A549 (cell line): ENCODE results near the gene C10orf67. TPM values are rescaled to one million over a fixed set of nuclear protein-coding genes. Genes with fewer than 3 reads are reported as not detected.

Experiments used
- ATAC-seq, 2 experiments: fragments of 200-7000 bp in 1 of 2; fragments of >200 bp in 1 of 2; cut with Nextera tagmentation in 1 of 2; cut with Tn5 transposase in 1 of 2; 3 replicates each; pipeline versions ENCODE4 v1.8.0 to v1.9.1; 2018 to 2020; ENCODE audit warnings: mild to moderate bottlenecking in 1 of 2, moderate library complexity in 1 of 2
- CTCF ChIA-PET: fragments of 300-600 bp; sonication (Branson Sonifier 250); formaldehyde crosslinking; extraction: SDS; loops from one replicate; lab custom pipeline; 2021; ENCODE audit warnings: antibody characterized with exemption, inconsistent platforms; lab: Yijun Ruan, JAX
- POLR2A ChIA-PET: fragments of 350-600 bp; formaldehyde crosslinking; extraction: SDS; loops from one replicate; lab custom pipeline; 2021; ENCODE audit warnings: antibody characterized with exemption, inconsistent platforms; lab: Yijun Ruan, JAX
- DNase-seq, 2 experiments: peaks; one replicate each; pipeline versions ENCODE4 v3.0.0 to v3.0.0-alpha.2; 2011 to 2016; ENCODE audit warnings: low read depth in 1 of 2, low spot score in 1 of 2
- FAIRE-seq: peaks from 2 replicates; lab custom pipeline; 2011; peaks lifted over from hg19 to GRCh38; lab: Jason Lieb, UNC
- H3K27ac ChIP-seq, 2 experiments: fragments of >200 bp; sonication (Bioruptor Twin); formaldehyde crosslinking; 3 replicates each; pipeline ENCODE4 v1.5.1; 2016 to 2017
- H3K4me1 ChIP-seq: fragments of >200 bp; sonication (Bioruptor Twin); formaldehyde crosslinking; 3 replicates; pipeline ENCODE4 v1.6.1; 2016
- H3K4me2 ChIP-seq: fragments of >200 bp; sonication (Bioruptor Twin); formaldehyde crosslinking; 3 replicates; pipeline ENCODE4 v1.6.1; 2016
- H3K4me3 ChIP-seq: fragments of >200 bp; sonication (Bioruptor Twin); formaldehyde crosslinking; 3 replicates; pipeline ENCODE4 v1.5.1; 2016
- H3K9me3 ChIP-seq: fragments of >200 bp; sonication (Bioruptor Twin); formaldehyde crosslinking; 3 replicates; pipeline ENCODE4 v1.6.1; 2016
- CHD2 ChIP-seq: fragments of 150-350 bp; IDR thresholded peaks from 2 replicates; pipeline ENCODE4 v1.6.1; 2014; ENCODE audit warnings: low read length; ENCODE audit not compliant: partially characterized antibody
- EHF ChIP-seq: fragments of 250-450 bp; sonication (Bioruptor Pico); IDR thresholded peaks from 2 replicates; pipeline ENCODE4 v1.5.0; 2020; ENCODE audit warnings: mild to moderate bottlenecking
- EP300 ChIP-seq, 2 experiments: fragments of >200 bp; sonication (Bioruptor Twin); formaldehyde crosslinking; IDR thresholded peaks; 2 replicates in 1 of 2; 3 replicates in 1 of 2; pipeline ENCODE4 v1.6.1; 2016 to 2017
- ESRRA ChIP-seq: fragments of 150-350 bp; IDR thresholded peaks from 2 replicates; pipeline ENCODE4 v1.6.1; 2014; ENCODE audit warnings: mild to moderate bottlenecking, low read length, borderline replicate concordance
- FOSB ChIP-seq: fragments of 250-450 bp; sonication (Bioruptor Pico); IDR thresholded peaks from 2 replicates; pipeline ENCODE4 v1.5.0; 2020; ENCODE audit warnings: mild to moderate bottlenecking, moderate library complexity
- FOXS1 ChIP-seq: fragments of 250-450 bp; sonication (Bioruptor Pico); IDR thresholded peaks from 2 replicates; pipeline ENCODE4 v1.5.0; 2020; ENCODE audit warnings: mild to moderate bottlenecking, moderate library complexity
- GATA3 ChIP-seq: IDR thresholded peaks from 2 replicates; pipeline ENCODE4 v1.6.1; 2012; ENCODE audit warnings: borderline replicate concordance
- HES2 ChIP-seq: fragments of >200 bp; sonication (Bioruptor Twin); formaldehyde crosslinking; IDR thresholded peaks from 2 replicates; pipeline ENCODE4 v1.6.1; 2016
- HEYL ChIP-seq: fragments of 250-450 bp; sonication (Bioruptor Pico); IDR thresholded peaks from 2 replicates; pipeline ENCODE4 v1.8.0; 2021; ENCODE audit warnings: mild to moderate bottlenecking, moderate library complexity
- HOXA7 ChIP-seq: fragments of 250-450 bp; sonication (Bioruptor Pico); IDR thresholded peaks from 2 replicates; pipeline ENCODE4 v1.5.0; 2020; ENCODE audit warnings: mild to moderate bottlenecking, moderate library complexity
- KDM1A ChIP-seq: fragments of 200-600 bp; sonication (generic); IDR thresholded peaks from 2 replicates; pipeline ENCODE4 v1.6.1; 2016; ENCODE audit warnings: low read depth, mild to moderate bottlenecking
- KDM5A ChIP-seq: fragments of 200-600 bp; sonication (generic); IDR thresholded peaks from 2 replicates; pipeline ENCODE4 v1.6.1; 2016; ENCODE audit warnings: antibody characterized with exemption, mild to moderate bottlenecking
- NFE2L2 ChIP-seq: fragments of 150-350 bp; conservative IDR thresholded peaks from 2 replicates; pipeline ENCODE4 v1.6.1; 2014; ENCODE audit warnings: low read length
- NR3C1 ChIP-seq: fragments of >200 bp; sonication (Bioruptor Twin); formaldehyde crosslinking; IDR thresholded peaks from 3 replicates; pipeline ENCODE4 v1.6.1; 2017
- PBX3 ChIP-seq: IDR thresholded peaks from 2 replicates; pipeline ENCODE4 v1.6.1; 2012
- RAD21 ChIP-seq, 2 experiments: fragments of >200 bp in 1 of 2; sonication (Bioruptor Twin) in 1 of 2; formaldehyde crosslinking in 1 of 2; IDR thresholded peaks in 1 of 2; conservative IDR thresholded peaks in 1 of 2; 2 replicates in 1 of 2; 3 replicates in 1 of 2; pipeline ENCODE4 v1.6.1; 2012 to 2018; ENCODE audit warnings: inconsistent platforms in 1 of 2
- RCOR1 ChIP-seq: fragments of 150-350 bp; IDR thresholded peaks from 2 replicates; pipeline ENCODE4 v1.6.1; 2014; ENCODE audit warnings: antibody characterized with exemption, low read length, low read depth
- TFCP2L1 ChIP-seq: fragments of 250-450 bp; sonication (Bioruptor Pico); IDR thresholded peaks from 2 replicates; pipeline ENCODE4 v1.5.0; 2021; ENCODE audit warnings: mild to moderate bottlenecking
- TP53 ChIP-seq: fragments of 250-450 bp; sonication (Bioruptor Pico); IDR thresholded peaks from 2 replicates; pipeline ENCODE4 v1.5.0; 2021; ENCODE audit warnings: mild to moderate bottlenecking, moderate library complexity
- USF2 ChIP-seq: fragments of 450-650 bp; IDR thresholded peaks from 2 replicates; pipeline ENCODE4 v1.6.1; 2014; ENCODE audit warnings: antibody characterized with exemption
- ZNF302 ChIP-seq: fragments of 250-450 bp; sonication (Bioruptor Pico); IDR thresholded peaks from 2 replicates; pipeline ENCODE4 v1.9.0; 2021; ENCODE audit warnings: inconsistent platforms, mild to moderate bottlenecking, moderate library complexity
- WGBS: methylation state at CpG from one replicate; pipeline ENCODE4 v1.1.6; 2017; ENCODE audit errors: missing lambda C conversion rate; 5-methylcytosine and 5-hydroxymethylcytosine counted together
- polyA plus RNA-seq, 4 experiments: library from polyadenylated mRNA; depleted of rRNA in 3 of 4; stranded (reverse); fragments of >200 nt; fragmentation: RNase III in 1 of 4; extraction: RNeasy Plus Mini Kit Qiagen cat#74134 plus additional on column Dnase treatment in 1 of 4; gene quantifications; 2 replicates in 3 of 4; 3 replicates in 1 of 4; pipeline ENCODE4 v1.2.3, GENCODE V29; 2011 to 2017
- TF ChIP-seq, protein P1 (sequence below): fragments of 200-600 bp; sonication (generic); IDR thresholded peaks from 2 replicates; pipeline ENCODE4 v1.6.1; 2016; ENCODE audit warnings: antibody characterized with exemption, mild to moderate bottlenecking, moderate library complexity
- TF ChIP-seq, protein P2 (sequence below): fragments of 250-450 bp; sonication (Bioruptor Pico); IDR thresholded peaks from 2 replicates; pipeline ENCODE4 v1.5.0; 2021; ENCODE audit warnings: mild to moderate bottlenecking, moderate library complexity, borderline replicate concordance
- TF ChIP-seq, protein P3 (sequence below): IDR thresholded peaks from 2 replicates; pipeline ENCODE4 v1.6.1; 2012; ENCODE audit warnings: low read depth, borderline replicate concordance

The C10orf67 gene
- polyA plus RNA-seq, 2 of the 4 experiments (the other 2 are of a cell fraction), result 0.06 to 0.09 TPM

GRCh38 chr10:23263441-23264164 lies 81.0 kb downstream of the C10orf67 start (continued):
- TF ChIP-seq ESRRA (no peak), TFCP2L1 (CRISPR knock-in tag) (no peak), GATA3 (no peak), USF2 (no peak)

- ChIA-PET CTCF (interaction anchor here (1.2 to 1.3 kb wide), 2 partner anchors 52 to 105 kb away, joined by 3 to 4 read pairs; no protein-coding TSS in a partner anchor), POLR2A (no interaction called here)
- FAIRE-seq (no peak), ATAC-seq (no peak), DNase-seq (no peak)
- no peak overlapping the region for H3K27ac ChIP-seq
- H3K9me3 ChIP-seq, result no peaks in the 10 kb centered on the region
- TF ChIP-seq PBX3, result no peak
- no peak for TF ChIP-seq FOSB (CRISPR knock-in tag)
- TF ChIP-seq HES2, result no peak
- TF ChIP-seq, protein P1, sequence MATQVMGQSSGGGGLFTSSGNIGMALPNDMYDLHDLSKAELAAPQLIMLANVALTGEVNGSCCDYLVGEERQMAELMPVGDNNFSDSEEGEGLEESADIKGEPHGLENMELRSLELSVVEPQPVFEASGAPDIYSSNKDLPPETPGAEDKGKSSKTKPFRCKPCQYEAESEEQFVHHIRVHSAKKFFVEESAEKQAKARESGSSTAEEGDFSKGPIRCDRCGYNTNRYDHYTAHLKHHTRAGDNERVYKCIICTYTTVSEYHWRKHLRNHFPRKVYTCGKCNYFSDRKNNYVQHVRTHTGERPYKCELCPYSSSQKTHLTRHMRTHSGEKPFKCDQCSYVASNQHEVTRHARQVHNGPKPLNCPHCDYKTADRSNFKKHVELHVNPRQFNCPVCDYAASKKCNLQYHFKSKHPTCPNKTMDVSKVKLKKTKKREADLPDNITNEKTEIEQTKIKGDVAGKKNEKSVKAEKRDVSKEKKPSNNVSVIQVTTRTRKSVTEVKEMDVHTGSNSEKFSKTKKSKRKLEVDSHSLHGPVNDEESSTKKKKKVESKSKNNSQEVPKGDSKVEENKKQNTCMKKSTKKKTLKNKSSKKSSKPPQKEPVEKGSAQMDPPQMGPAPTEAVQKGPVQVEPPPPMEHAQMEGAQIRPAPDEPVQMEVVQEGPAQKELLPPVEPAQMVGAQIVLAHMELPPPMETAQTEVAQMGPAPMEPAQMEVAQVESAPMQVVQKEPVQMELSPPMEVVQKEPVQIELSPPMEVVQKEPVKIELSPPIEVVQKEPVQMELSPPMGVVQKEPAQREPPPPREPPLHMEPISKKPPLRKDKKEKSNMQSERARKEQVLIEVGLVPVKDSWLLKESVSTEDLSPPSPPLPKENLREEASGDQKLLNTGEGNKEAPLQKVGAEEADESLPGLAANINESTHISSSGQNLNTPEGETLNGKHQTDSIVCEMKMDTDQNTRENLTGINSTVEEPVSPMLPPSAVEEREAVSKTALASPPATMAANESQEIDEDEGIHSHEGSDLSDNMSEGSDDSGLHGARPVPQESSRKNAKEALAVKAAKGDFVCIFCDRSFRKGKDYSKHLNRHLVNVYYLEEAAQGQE, result no peak
- TF ChIP-seq KDM5A, result no peak
- TF ChIP-seq USF2, result no peak
- no peak for TF ChIP-seq TP53 (CRISPR knock-in tag)
- no peak for TF ChIP-seq HOXA7
- no peak for TF ChIP-seq ESRRA
- TF ChIP-seq GATA3, result no peak
- no peak for TF ChIP-seq RCOR1
- no peak for TF ChIP-seq KDM1A
- H3K4me3 ChIP-seq, result no peak overlapping the region
- H3K4me2 ChIP-seq, result no peak overlapping the region
- 73% methylated on average over 2 of the region's 2 CpGs for WGBS
- no peaks in the 10 kb centered on the region for H3K4me1 ChIP-seq
Measured at GRCh38 chr10:23262928-23263327, 81.7 kb downstream of the C10orf67 start.

DNA sequence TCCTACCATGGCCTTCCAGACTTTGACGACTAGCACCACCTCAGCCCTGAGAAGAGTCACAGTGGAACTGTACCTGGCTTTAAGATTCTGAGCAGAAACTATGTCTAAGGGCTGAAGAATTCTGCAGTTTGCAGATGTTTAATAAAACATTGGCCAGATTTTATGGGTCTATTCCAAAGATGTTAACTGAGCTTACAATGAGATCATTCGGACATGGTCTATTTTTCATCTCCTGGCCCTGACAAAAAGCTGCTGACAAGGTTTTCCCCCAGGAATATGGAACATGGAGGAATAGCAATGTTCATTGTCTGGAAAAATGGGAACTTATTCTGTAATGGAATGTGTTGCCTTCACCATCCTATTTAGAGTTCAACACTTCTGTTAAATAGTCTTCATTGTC lies 86.1 kb downstream of the C10orf67 start:
- CTCF ChIA-PET, result no interaction called here
- WGBS, result 32% methylated on average over 2 of the region's 2 CpGs
- TF ChIP-seq FOXS1 (CRISPR knock-in tag) (no peak), NR3C1 (no peak), HEYL (CRISPR knock-in tag) (no peak), EHF (CRISPR knock-in tag) (no peak), ZNF302 (CRISPR knock-in tag) (no peak), RAD21 (conservative IDR thresholded peaks at IDR 0.05 in 1 of 2, IDR thresholded peaks at IDR 0.05 in 1 of 2) (no peak), EP300 (IDR thresholded peaks at IDR 0.05) (no peak), CHD2 (no peak), NFE2L2 (no peak), HES2 (no peak)
- TF ChIP-seq, protein P2, sequence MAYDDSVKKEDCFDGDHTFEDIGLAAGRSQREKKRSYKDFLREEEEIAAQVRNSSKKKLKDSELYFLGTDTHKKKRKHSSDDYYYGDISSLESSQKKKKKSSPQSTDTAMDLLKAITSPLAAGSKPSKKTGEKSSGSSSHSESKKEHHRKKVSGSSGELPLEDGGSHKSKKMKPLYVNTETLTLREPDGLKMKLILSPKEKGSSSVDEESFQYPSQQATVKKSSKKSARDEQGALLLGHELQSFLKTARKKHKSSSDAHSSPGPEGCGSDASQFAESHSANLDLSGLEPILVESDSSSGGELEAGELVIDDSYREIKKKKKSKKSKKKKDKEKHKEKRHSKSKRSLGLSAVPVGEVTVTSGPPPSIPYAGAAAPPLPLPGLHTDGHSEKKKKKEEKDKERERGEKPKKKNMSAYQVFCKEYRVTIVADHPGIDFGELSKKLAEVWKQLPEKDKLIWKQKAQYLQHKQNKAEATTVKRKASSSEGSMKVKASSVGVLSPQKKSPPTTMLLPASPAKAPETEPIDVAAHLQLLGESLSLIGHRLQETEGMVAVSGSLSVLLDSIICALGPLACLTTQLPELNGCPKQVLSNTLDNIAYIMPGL (CRISPR knock-in tag), result no peak
- TF ChIP-seq, protein P3, sequence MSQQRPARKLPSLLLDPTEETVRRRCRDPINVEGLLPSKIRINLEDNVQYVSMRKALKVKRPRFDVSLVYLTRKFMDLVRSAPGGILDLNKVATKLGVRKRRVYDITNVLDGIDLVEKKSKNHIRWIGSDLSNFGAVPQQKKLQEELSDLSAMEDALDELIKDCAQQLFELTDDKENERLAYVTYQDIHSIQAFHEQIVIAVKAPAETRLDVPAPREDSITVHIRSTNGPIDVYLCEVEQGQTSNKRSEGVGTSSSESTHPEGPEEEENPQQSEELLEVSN, result no peak

More for the DNA sequence above, 86.1 kb downstream of the C10orf67 start:
- Histone ChIP-seq H3K4me1 (no peaks in the 10 kb centered on the region), H3K9me3 (no peaks in the 10 kb centered on the region), H3K27ac (no peak overlapping the region), H3K4me3 (no peak overlapping the region), H3K4me2 (no peak overlapping the region)
- FAIRE-seq, result no peak
- ATAC-seq, result no peak
- POLR2A ChIA-PET, result no interaction called here
- no peak for DNase-seq
